Smooth muscle cell (in vitro differentiated cells): ENCODE measurements around the gene ACOT11. TPM values are rescaled to one million over a fixed set of nuclear protein-coding genes. Genes with fewer than 3 reads are reported as not detected.

ENCODE experiments used
- DNase-seq: peaks from one replicate; lab custom pipeline; 2025; ENCODE audit not compliant: unreplicated experiment; lab: John Stamatoyannopoulos, UW
- H2AFZ ChIP-seq: fragments of 200-600 bp; sonication (generic); 2 replicates; pipeline ENCODE4 v1.6.0; 2016; ENCODE audit warnings: antibody characterized with exemption, low read depth, mild to moderate bottlenecking
- H3F3A ChIP-seq: fragments of 200-600 bp; sonication (generic); 2 replicates; pipeline ENCODE4 v1.6.0; 2017; ENCODE audit warnings: antibody characterized with exemption, low read depth
- H3K27ac ChIP-seq: fragments of 200-600 bp; sonication (generic); 2 replicates; pipeline ENCODE4 v1.5.1; 2016; ENCODE audit warnings: low read depth, mild to moderate bottlenecking
- H3K27me3 ChIP-seq: fragments of 200-600 bp; sonication (generic); 2 replicates; pipeline ENCODE4 v1.6.1; 2016; ENCODE audit warnings: low read depth, mild to moderate bottlenecking
- H3K36me3 ChIP-seq: fragments of 200-600 bp; sonication (generic); 2 replicates; pipeline ENCODE4 v1.5.1; 2016; ENCODE audit warnings: low read depth
- H3K4me1 ChIP-seq: fragments of 200-600 bp; sonication (generic); 2 replicates; pipeline ENCODE4 v1.5.1; 2016; ENCODE audit warnings: low read depth
- H3K4me2 ChIP-seq: fragments of 200-600 bp; sonication (generic); 2 replicates; pipeline ENCODE4 v1.6.0; 2016; ENCODE audit warnings: mild to moderate bottlenecking
- H3K4me3 ChIP-seq: fragments of 200-600 bp; sonication (generic); 2 replicates; pipeline ENCODE4 v1.5.1; 2016; ENCODE audit warnings: mild to moderate bottlenecking
- H3K79me2 ChIP-seq: fragments of 200-600 bp; sonication (generic); 2 replicates; pipeline ENCODE4 v1.6.0; 2016; ENCODE audit warnings: low read depth, mild to moderate bottlenecking
- H3K9ac ChIP-seq: fragments of 200-600 bp; sonication (generic); 2 replicates; pipeline ENCODE4 v1.6.0; 2016; ENCODE audit warnings: low read depth
- H3K9me3 ChIP-seq: fragments of 200-600 bp; sonication (generic); replicated peaks from 2 replicates; pipeline ENCODE4 v1.5.1; 2016; ENCODE audit warnings: low read depth
- H4K20me1 ChIP-seq: fragments of 200-600 bp; sonication (generic); 2 replicates; pipeline ENCODE4 v1.6.0; 2016; ENCODE audit warnings: low read depth
- WGBS: methylation state at CpG from one replicate; pipeline ENCODE4 v1.1.7; 2016; ENCODE audit warnings: low lambda C conversion rate; 5-methylcytosine and 5-hydroxymethylcytosine counted together
- polyA plus RNA-seq: library from polyadenylated mRNA; unstranded; fragments of >200 nt; fragmentation: Nextera tagmentation; extraction: Ambion mirVana; gene quantifications from 2 replicates; pipeline ENCODE4 v1.2.1, GENCODE V29; 2016
- total RNA-seq: library from RNA; depleted of rRNA; stranded (reverse); fragments of >200 nt; gene quantifications from 2 replicates; pipeline ENCODE4 v1.2.3, GENCODE V29; 2014
- TF ChIP-seq, protein P1 (sequence below): fragments of 200-600 bp; sonication (generic); IDR thresholded peaks from 2 replicates; pipeline ENCODE4 v1.5.1; 2017; ENCODE audit warnings: borderline replicate concordance, mild to moderate bottlenecking, antibody characterized with exemption; ENCODE audit not compliant: insufficient read depth, poor library complexity, severe bottlenecking

ACOT11 gene
- total and polyA plus RNA-seq, 2 experiments from 2014 or later: 1.6 to 4.8 TPM

DNA sequence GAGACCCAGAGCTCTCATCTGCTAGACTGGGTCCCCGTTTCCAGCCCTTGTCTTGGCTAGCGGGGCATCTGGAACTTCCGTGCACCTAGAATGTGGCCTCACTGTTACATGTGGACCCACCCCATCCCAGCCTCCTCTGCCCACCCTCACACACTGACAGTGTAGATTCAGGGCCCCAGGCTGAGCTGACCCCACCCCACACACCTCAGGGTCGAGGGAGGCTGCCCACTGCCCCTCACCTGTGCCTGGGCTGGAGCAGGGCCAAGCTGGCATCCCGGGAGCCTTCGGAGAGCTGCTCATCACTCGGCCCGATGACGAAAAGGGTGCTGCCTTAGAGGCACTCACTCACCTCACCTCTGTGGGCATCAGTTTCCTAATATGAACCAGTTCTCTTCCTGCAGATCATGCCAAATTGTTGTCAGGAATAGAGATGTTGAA lies 11.1 kb downstream of the ACOT11 start:
- 92% methylated on average over 9 of the region's 9 CpGs for WGBS
- no peaks in the 10 kb centered on the region for H3K36me3 ChIP-seq
- H3K4me3 ChIP-seq: no peak overlapping the region

DNA sequence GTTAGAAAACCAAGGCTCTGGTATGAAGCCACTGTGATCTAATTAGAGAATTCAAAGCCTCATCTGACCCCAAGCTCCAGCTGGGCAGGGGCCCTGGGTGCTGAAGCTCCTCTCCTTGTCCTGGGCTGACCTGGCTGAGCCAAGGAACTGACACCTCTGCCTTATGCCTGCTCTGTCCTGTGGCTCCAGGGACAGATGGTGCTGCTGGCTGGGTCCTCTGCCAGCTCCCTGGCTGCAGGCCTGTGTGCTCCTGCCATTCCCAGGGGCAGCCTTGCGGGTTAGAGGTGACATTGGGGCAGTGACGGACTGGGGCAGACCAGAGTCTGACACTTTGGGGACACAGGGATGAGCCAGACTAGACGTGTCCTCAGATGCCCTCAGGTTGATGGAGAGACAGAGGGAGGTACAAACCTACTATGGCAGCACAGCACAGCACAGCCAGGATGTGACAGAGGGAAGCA lies 11.8 kb downstream of the ACOT11 start:
- no peaks in the 10 kb centered on the region for H3K9me3 ChIP-seq
- no peaks in the 10 kb centered on the region for H3K36me3 ChIP-seq
- H2AFZ ChIP-seq: no peak overlapping the region
- no peak for DNase-seq
- no peaks in the 10 kb centered on the region for H4K20me1 ChIP-seq
- no peaks in the 10 kb centered on the region for H3K4me1 ChIP-seq
- no peak overlapping the region for H3K9ac ChIP-seq
- H3K4me3 ChIP-seq: no peak overlapping the region
- TF ChIP-seq, protein P1, sequence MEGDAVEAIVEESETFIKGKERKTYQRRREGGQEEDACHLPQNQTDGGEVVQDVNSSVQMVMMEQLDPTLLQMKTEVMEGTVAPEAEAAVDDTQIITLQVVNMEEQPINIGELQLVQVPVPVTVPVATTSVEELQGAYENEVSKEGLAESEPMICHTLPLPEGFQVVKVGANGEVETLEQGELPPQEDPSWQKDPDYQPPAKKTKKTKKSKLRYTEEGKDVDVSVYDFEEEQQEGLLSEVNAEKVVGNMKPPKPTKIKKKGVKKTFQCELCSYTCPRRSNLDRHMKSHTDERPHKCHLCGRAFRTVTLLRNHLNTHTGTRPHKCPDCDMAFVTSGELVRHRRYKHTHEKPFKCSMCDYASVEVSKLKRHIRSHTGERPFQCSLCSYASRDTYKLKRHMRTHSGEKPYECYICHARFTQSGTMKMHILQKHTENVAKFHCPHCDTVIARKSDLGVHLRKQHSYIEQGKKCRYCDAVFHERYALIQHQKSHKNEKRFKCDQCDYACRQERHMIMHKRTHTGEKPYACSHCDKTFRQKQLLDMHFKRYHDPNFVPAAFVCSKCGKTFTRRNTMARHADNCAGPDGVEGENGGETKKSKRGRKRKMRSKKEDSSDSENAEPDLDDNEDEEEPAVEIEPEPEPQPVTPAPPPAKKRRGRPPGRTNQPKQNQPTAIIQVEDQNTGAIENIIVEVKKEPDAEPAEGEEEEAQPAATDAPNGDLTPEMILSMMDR: no peak
- H3K79me2 ChIP-seq: no peaks in the 10 kb centered on the region
- H3F3A ChIP-seq: peaks cover 7% of the 10 kb centered on the region
- H3K4me2 ChIP-seq: no peak overlapping the region
- no peaks in the 10 kb centered on the region for H3K27me3 ChIP-seq
- WGBS: 94% methylated on average over 3 of the region's 3 CpGs
- H3K27ac ChIP-seq: no peak overlapping the region

More for the DNA sequence above, 11.1 kb downstream of the ACOT11 start:
- Histone ChIP-seq H3K27ac (no peak overlapping the region), H3K79me2 (no peaks in the 10 kb centered on the region), H3K9me3 (no peaks in the 10 kb centered on the region), H3F3A (peaks cover 7% of the 10 kb centered on the region), H3K4me1 (no peaks in the 10 kb centered on the region), H4K20me1 (no peaks in the 10 kb centered on the region), H3K9ac (no peak overlapping the region), H2AFZ (no peak overlapping the region), H3K4me2 (no peak overlapping the region), H3K27me3 (no peaks in the 10 kb centered on the region)
- DNase-seq: no peak
- TF ChIP-seq, protein P1: no peak

DNA sequence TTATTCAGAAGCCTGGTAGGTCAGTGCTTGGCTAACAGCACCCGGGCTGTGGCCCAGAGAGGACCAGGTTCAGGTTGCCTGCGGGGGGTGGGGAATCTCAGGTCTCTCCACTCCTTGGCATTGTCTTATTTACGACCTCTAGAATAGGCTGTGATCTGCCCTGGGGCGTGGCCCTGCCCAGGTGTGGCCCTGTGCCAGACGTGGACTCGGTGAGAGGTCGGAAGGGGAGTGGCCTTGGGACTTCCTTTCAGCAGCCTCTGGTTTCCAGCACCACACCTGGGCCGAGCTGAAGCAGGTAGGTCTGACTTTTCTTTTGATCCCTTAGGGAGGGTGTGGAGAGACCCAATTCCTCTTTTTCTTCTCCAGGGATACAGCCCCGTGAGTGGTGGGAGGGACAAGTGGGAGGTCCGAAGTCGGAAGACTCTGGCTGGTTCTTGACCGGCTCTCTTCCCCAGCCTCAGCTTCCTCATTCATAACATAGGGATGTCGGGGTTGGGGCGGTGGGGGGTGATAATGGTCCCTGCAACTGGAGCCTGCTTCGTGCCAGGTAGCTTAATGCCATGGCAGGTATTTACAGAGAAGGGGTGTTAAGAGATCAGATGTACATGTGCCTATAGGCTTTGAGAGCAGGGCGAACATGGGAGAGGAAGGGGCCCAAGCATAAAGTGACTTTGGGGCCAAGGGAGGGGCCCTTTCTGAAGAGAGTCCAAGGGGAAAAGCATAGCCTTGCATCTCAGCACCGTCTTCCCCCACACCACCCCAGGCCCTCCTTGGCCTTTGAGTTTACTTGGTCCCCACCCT lies 16.5 kb downstream of the ACOT11 start:
- DNase-seq: no peak
- H3K36me3 ChIP-seq: no peaks in the 10 kb centered on the region
- WGBS: 77% methylated on average over 17 of the region's 17 CpGs
- peak overlapping the region; percentile 30 for H3K4me3 ChIP-seq
- no peak overlapping the region for H3K27ac ChIP-seq
- no peak overlapping the region for H3K9ac ChIP-seq
- peaks cover 12% of the 10 kb centered on the region for H3F3A ChIP-seq
- H3K9me3 ChIP-seq: no peaks in the 10 kb centered on the region
- no peak overlapping the region for H3K4me2 ChIP-seq
- no peak overlapping the region for H2AFZ ChIP-seq
- no peaks in the 10 kb centered on the region for H3K4me1 ChIP-seq
- H3K27me3 ChIP-seq: no peaks in the 10 kb centered on the region
- H4K20me1 ChIP-seq: no peaks in the 10 kb centered on the region
- H3K79me2 ChIP-seq: no peaks in the 10 kb centered on the region
- TF ChIP-seq, protein P1: no peak

DNA sequence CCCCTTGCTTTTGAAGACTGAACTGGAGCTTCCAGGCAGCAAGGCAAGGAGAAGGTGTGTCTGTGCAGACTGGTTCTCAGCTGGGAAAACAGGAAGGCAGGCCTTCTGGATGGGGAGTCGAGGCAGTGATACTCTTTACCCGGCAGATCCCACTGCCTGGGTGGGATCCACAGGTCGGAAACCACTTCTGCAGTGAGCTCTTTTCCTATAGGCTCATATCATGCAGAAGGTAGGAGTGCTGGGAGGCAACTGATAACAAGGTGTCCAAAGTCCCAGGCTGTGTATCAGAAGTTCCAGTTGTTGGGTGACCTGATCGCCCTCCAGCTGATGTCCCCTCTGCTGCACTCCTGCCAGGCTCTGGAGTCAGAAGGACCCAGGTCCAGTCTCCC lies 17.1 kb downstream of the ACOT11 start:
- Histone ChIP-seq H2AFZ (no peak overlapping the region), H3F3A (peaks cover 15% of the 10 kb centered on the region), H3K27me3 (no peaks in the 10 kb centered on the region), H3K4me2 (no peak overlapping the region), H3K4me1 (no peaks in the 10 kb centered on the region), H3K27ac (no peak overlapping the region), H3K9ac (no peak overlapping the region), H3K79me2 (no peaks in the 10 kb centered on the region), H3K4me3 (peak overlapping the region; percentile 30), H3K9me3 (no peaks in the 10 kb centered on the region), H3K36me3 (no peaks in the 10 kb centered on the region), H4K20me1 (no peaks in the 10 kb centered on the region)
- TF ChIP-seq, protein P1: no peak
- 87% methylated on average over 4 of the region's 4 CpGs for WGBS
- no peak for DNase-seq
